Activated naive CD8-positive, alpha-beta T cell treated with anti-CD3 and anti-CD28 coated beads for 36 hours (primary cell): ENCODE data around the gene ROBO1. TPM values are rescaled to one million over a fixed set of nuclear protein-coding genes. Genes with fewer than 3 reads are reported as not detected.
"Not testable (repeated sequence)": the region's sequence is repeated elsewhere in the genome, so short reads cannot be mapped to it uniquely, and the experiment has no call there.

Experiments used
- DNase-seq: peaks from one replicate; pipeline ENCODE4 v3.0.0; 2021
- H3K27ac Mint-ChIP-seq: one replicate; pipeline ENCODE4 v1.8.0; 2022; ENCODE audit warnings: mild to moderate bottlenecking, moderate library complexity, mixed read lengths
- H3K27me3 Mint-ChIP-seq: one replicate; pipeline ENCODE4 v1.8.0; 2022; ENCODE audit warnings: mild to moderate bottlenecking, mixed read lengths
- H3K36me3 Mint-ChIP-seq: one replicate; pipeline ENCODE4 v1.8.0; 2021; ENCODE audit warnings: mild to moderate bottlenecking, mixed read lengths
- H3K4me1 Mint-ChIP-seq: one replicate; pipeline ENCODE4 v1.8.0; 2021; ENCODE audit warnings: mixed read lengths
- H3K4me3 Mint-ChIP-seq: one replicate; pipeline ENCODE4 v1.8.0; 2022; ENCODE audit warnings: mild to moderate bottlenecking, moderate library complexity, mixed read lengths
- H3K9me3 Mint-ChIP-seq: one replicate; pipeline ENCODE4 v1.8.0; 2022; ENCODE audit warnings: mixed read lengths
- total RNA-seq, 2 experiments: library from RNA; stranded (reverse); gene quantifications; one replicate each; pipeline ENCODE4 v1.2.3, GENCODE V29; 2021

Gene ROBO1
- total RNA-seq, result 10 to 100 TPM; 13.8 to 16.5 TPM

DNA sequence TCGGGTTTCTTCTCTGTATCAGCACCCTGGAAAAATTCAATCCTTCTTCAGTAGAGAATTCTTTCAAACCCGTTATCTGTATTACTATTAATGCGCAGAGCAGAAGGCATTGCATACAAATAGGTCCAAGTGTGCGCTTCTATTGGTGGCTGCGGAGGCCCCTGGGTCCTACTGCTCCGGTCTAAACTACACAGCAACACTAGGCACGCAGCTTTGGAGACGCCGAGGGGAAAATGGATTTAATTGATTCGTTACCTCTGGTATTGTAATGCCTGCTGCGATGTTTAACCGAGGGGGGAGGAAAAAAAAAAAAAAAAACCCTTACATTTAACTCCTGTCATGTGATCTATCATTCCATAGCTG, at the start of gene ROBO1:
Gene ROBO1, minus strand, starts transcription at position 94 of the 363 bp plus-strand sequence.
- H3K9me3 Mint-ChIP-seq, result peaks cover 1% of the 10 kb centered on the region
- H3K4me1 Mint-ChIP-seq, result no peaks in the 10 kb centered on the region
- H3K4me3 Mint-ChIP-seq, result no peak within 1 kb of the TSS
- peaks cover 5% of the 10 kb centered on the region for H3K27me3 Mint-ChIP-seq
- DNase-seq, result no peak
- H3K36me3 Mint-ChIP-seq, result no peaks in the 10 kb centered on the region
- H3K27ac Mint-ChIP-seq, result no peak within 1 kb of the TSS

DNA sequence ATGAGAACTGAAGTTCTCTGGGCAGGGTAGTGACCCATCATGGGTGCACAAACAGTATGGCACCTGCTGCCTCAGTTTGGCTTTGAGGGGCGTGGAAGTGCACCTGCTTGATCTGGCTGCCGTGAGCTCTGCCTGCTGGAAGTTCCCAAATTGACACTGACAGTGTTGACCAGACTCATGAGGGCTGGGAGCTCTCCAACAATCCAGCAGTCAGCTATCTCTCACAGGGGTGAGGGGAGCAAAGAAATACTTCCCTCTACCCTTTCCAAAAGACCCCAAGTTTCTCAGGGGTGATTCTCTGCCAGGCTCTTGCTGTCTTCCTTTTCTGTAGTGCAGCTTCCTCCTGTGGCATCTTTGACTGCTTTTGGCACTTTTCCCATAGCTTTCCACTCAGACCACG, 49.4 kb upstream of the ROBO1 start:
- peaks cover 23% of the 10 kb centered on the region for H3K9me3 Mint-ChIP-seq
- H3K4me1 Mint-ChIP-seq, result no peaks in the 10 kb centered on the region
- no peaks in the 10 kb centered on the region for H3K27me3 Mint-ChIP-seq
- no peaks in the 10 kb centered on the region for H3K36me3 Mint-ChIP-seq
- H3K27ac Mint-ChIP-seq, result no peak overlapping the region
- no peak for DNase-seq
- H3K4me3 Mint-ChIP-seq, result no peak overlapping the region

DNA sequence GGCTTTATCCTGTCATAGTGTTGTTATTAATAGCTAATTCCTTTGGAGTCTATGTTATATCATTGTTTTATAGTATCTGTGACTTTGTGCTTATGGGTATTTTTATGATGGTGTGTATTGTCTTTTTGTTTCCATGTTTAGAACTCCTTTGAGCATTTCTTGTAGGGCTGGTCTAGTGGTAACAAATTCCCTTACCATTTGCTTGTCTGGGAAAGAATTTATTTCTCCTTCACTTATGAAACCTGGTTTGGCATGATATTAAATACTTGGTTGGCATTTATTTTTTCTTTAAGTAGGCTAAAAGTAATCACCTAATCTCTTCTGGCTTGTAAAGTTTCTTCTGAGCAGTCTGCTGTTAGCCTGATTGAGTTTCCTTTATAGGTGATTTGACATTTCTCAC, 47.7 kb upstream of the ROBO1 start:
- no peak for DNase-seq
- Mint-ChIP-seq H3K27me3 (no peaks in the 10 kb centered on the region), H3K36me3 (no peaks in the 10 kb centered on the region), H3K4me1 (no peaks in the 10 kb centered on the region), H3K27ac (no peak overlapping the region), H3K9me3 (peaks cover 23% of the 10 kb centered on the region), H3K4me3 (no peak overlapping the region)

DNA sequence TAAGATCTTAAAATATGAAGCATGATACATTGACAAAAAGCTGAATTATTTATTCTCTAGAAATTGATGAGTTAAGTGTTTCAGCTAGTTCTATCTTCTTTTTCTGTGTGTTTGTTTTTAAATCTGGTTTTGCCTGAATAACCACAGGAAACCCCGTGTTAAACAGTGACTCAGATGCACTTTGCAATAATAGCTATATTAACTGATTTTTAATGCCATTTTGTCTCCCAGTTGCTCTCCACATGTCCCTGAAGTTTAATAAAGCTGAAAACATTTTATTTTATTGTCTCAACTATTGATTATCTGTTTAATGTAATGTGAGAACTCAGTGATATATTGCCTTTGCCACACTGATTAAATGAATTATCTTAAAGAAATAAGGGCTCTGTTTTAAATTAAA, 42.8 kb upstream of the ROBO1 start:
- no peak overlapping the region for H3K4me3 Mint-ChIP-seq
- H3K9me3 Mint-ChIP-seq, result peaks cover 10% of the 10 kb centered on the region
- no peak overlapping the region for H3K27ac Mint-ChIP-seq
- no peaks in the 10 kb centered on the region for H3K27me3 Mint-ChIP-seq
- H3K4me1 Mint-ChIP-seq, result no peaks in the 10 kb centered on the region
- no peaks in the 10 kb centered on the region for H3K36me3 Mint-ChIP-seq
- no peak for DNase-seq

GRCh38 chr3:79810092-79810491, 42.3 kb upstream of the ROBO1 start:
- Mint-ChIP-seq H3K4me3 (no peak overlapping the region), H3K27ac (no peak overlapping the region), H3K27me3 (no peaks in the 10 kb centered on the region), H3K4me1 (no peaks in the 10 kb centered on the region), H3K36me3 (no peaks in the 10 kb centered on the region), H3K9me3 (peaks cover 5% of the 10 kb centered on the region)
- no peak for DNase-seq

DNA sequence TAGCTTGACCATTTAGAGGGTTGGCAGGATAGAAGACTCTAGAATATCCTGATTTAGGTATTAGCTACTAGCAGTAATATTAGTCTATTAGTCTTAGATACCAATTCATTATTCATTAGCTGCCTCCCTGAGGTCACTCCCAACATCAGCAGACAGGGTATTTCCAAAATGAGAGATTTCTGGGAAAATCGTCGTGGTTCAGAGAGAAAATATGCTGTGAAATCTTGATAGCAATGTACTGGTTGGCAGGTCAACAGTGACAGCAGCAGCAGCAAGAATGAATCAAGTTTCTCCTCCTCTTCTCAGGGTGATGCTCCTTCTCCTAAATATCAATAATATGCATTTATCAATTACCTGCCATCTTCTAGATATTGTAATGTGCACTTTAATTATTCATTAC, 41.3 kb upstream of the ROBO1 start:
- H3K4me3 Mint-ChIP-seq, result no peak overlapping the region
- DNase-seq, result no peak

GRCh38 chr3:79808515-79808914, 40.7 kb upstream of the ROBO1 start:
- H3K4me1 Mint-ChIP-seq, result no peaks in the 10 kb centered on the region
- no peak overlapping the region for H3K27ac Mint-ChIP-seq
- H3K4me3 Mint-ChIP-seq, result no peak overlapping the region
- H3K36me3 Mint-ChIP-seq, result no peaks in the 10 kb centered on the region
- peaks cover under 1% of the 10 kb centered on the region for H3K9me3 Mint-ChIP-seq
- no peak for DNase-seq
- H3K27me3 Mint-ChIP-seq, result no peaks in the 10 kb centered on the region

More for the DNA sequence above, 41.3 kb upstream of the ROBO1 start:
- Mint-ChIP-seq H3K27ac (no peak overlapping the region), H3K27me3 (no peaks in the 10 kb centered on the region), H3K36me3 (no peaks in the 10 kb centered on the region), H3K4me1 (no peaks in the 10 kb centered on the region), H3K9me3 (peaks cover 2% of the 10 kb centered on the region)

GRCh38 chr3:79790177-79790576, 22.4 kb upstream of the ROBO1 start:
- not testable (repeated sequence) for H3K9me3 Mint-ChIP-seq, H3K36me3 Mint-ChIP-seq, H3K27ac Mint-ChIP-seq, H3K4me1 Mint-ChIP-seq, H3K4me3 Mint-ChIP-seq, H3K27me3 Mint-ChIP-seq, DNase-seq

- Mint-ChIP-seq H3K27ac (no peak overlapping the region), H3K36me3 (no peaks in the 10 kb centered on the region), H3K9me3 (peaks cover 1% of the 10 kb centered on the region), H3K4me1 (no peaks in the 10 kb centered on the region), H3K27me3 (peaks cover 5% of the 10 kb centered on the region), H3K4me3 (no peak overlapping the region)
- DNase-seq, result no peak
These were observed 5.5 kb upstream of the ROBO1 start for GRCh38 chr3:79773291-79773690.

DNA sequence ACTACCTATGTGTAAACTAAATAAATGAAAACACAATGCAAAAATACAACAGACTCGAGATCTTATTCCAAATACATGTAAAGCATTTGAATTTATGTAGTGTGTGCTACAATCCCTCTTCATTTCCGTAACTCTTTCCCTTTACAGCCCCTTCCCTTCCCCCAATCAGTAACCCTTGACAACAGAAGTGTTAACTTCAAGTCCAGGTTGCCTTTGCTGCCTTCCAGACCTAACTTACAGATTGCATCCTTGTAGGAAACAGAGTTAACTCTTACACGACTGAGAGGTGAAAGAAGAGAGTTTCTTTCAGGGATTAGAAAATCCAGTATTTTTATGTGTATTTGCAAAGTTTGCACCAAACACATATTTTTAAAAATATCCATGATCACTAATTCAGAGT, 1.4 kb upstream of the ROBO1 start:
- Mint-ChIP-seq H3K27me3 (peaks cover 5% of the 10 kb centered on the region), H3K36me3 (no peaks in the 10 kb centered on the region), H3K9me3 (peaks cover 1% of the 10 kb centered on the region), H3K27ac (no peak overlapping the region), H3K4me3 (no peak overlapping the region), H3K4me1 (no peaks in the 10 kb centered on the region)
- DNase-seq, result no peak

GRCh38 chr3:79767194-79767904, 449 bp downstream of the ROBO1 start:
- Mint-ChIP-seq H3K4me3 (no peak overlapping the region), H3K4me1 (no peaks in the 10 kb centered on the region), H3K27ac (no peak overlapping the region), H3K36me3 (no peaks in the 10 kb centered on the region), H3K9me3 (peaks cover 1% of the 10 kb centered on the region), H3K27me3 (peaks cover 5% of the 10 kb centered on the region)
- no peak for DNase-seq

DNA sequence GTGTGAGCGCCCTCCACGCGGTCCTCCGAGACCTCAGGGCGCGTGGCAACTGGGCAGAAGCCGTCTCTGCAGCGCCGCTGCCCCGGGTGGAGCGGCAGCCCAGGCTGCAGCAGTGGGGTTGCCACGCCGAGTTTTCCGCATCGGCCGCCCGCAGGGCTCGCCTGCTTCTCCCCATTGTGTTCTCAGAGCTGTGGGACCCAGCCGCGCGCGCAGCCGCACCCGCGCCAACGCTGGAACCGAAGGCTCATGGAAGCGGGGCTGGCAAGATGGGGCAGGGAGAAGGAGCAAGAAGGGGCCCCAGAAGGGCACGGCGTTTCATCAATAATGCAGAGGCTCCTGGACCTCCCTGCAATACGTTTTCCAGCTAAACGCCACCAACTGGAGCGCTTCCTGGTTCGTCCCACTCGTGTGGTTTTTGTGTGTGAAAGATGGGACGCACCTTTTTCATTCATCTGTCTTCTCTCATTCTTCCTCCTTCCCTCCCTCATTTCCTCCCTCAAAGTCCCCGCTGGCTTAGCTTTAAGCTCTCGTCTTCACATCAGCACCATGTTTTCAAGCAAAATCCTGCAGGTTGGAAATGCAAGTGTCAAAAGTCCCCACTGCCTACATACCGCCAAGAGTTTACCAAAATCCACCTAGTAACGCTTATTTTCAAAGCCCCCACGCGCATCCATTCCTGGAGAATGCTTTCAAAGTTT, 1.2 kb downstream of the ROBO1 start:
- H3K4me1 Mint-ChIP-seq, result no peaks in the 10 kb centered on the region
- no peak for DNase-seq
- no peaks in the 10 kb centered on the region for H3K36me3 Mint-ChIP-seq
- H3K4me3 Mint-ChIP-seq, result no peak overlapping the region
- no peak overlapping the region for H3K27ac Mint-ChIP-seq
- peaks cover 5% of the 10 kb centered on the region for H3K27me3 Mint-ChIP-seq
- H3K9me3 Mint-ChIP-seq, result no peaks in the 10 kb centered on the region

- Mint-ChIP-seq H3K4me3 (no peak overlapping the region), H3K27ac (no peak overlapping the region), H3K36me3 (no peaks in the 10 kb centered on the region), H3K4me1 (no peaks in the 10 kb centered on the region), H3K9me3 (no peaks in the 10 kb centered on the region), H3K27me3 (peaks cover 5% of the 10 kb centered on the region)
- no peak for DNase-seq
These were observed 1.9 kb downstream of the ROBO1 start for GRCh38 chr3:79765911-79766310.

GRCh38 chr3:79761441-79761840, 6.4 kb downstream of the ROBO1 start:
- no peak overlapping the region for H3K27ac Mint-ChIP-seq
- H3K4me3 Mint-ChIP-seq, result no peak overlapping the region
- H3K4me1 Mint-ChIP-seq, result no peaks in the 10 kb centered on the region

GRCh38 chr3:79751703-79752102, 16.1 kb downstream of the ROBO1 start:
- no peaks in the 10 kb centered on the region for H3K4me1 Mint-ChIP-seq
- no peak overlapping the region for H3K27ac Mint-ChIP-seq
- no peak for DNase-seq
- H3K4me3 Mint-ChIP-seq, result no peak overlapping the region
- H3K27me3 Mint-ChIP-seq, result no peaks in the 10 kb centered on the region
- H3K9me3 Mint-ChIP-seq, result peaks cover 5% of the 10 kb centered on the region
- no peaks in the 10 kb centered on the region for H3K36me3 Mint-ChIP-seq

More at GRCh38 chr3:79761441-79761840, 6.4 kb downstream of the ROBO1 start:
- no peak for DNase-seq
- Mint-ChIP-seq H3K36me3 (no peaks in the 10 kb centered on the region), H3K9me3 (no peaks in the 10 kb centered on the region), H3K27me3 (no peaks in the 10 kb centered on the region)

GRCh38 chr3:79737530-79737929, 30.3 kb downstream of the ROBO1 start:
- H3K36me3 Mint-ChIP-seq, result no peaks in the 10 kb centered on the region
- no peaks in the 10 kb centered on the region for H3K27me3 Mint-ChIP-seq
- peaks cover 10% of the 10 kb centered on the region for H3K9me3 Mint-ChIP-seq
- DNase-seq, result no peak
- no peaks in the 10 kb centered on the region for H3K4me1 Mint-ChIP-seq
- H3K27ac Mint-ChIP-seq, result no peak overlapping the region
- H3K4me3 Mint-ChIP-seq, result no peak overlapping the region
